Stimulated activated CD4-positive, alpha-beta T cell treated with anti-CD3 and anti-CD28 coated beads, Interleukin-4, amount 100 ng/mL, for 1 hour (primary cell): ENCODE data around the gene CDH15.

Experiments
- DNase-seq: peaks from one replicate; pipeline ENCODE4 v3.0.0-alpha.2; 2020

Gene CDH15

GRCh38 chr16:89141884-89142267 is 29.7 kb upstream of the CDH15 start:
- DNase-seq, result no peak

- no peak for DNase-seq
These were observed 28.9 kb upstream of the CDH15 start for GRCh38 chr16:89142474-89143195.

GRCh38 chr16:89143201-89143741 is 28.3 kb upstream of the CDH15 start:
- DNase-seq, result no peak

DNA sequence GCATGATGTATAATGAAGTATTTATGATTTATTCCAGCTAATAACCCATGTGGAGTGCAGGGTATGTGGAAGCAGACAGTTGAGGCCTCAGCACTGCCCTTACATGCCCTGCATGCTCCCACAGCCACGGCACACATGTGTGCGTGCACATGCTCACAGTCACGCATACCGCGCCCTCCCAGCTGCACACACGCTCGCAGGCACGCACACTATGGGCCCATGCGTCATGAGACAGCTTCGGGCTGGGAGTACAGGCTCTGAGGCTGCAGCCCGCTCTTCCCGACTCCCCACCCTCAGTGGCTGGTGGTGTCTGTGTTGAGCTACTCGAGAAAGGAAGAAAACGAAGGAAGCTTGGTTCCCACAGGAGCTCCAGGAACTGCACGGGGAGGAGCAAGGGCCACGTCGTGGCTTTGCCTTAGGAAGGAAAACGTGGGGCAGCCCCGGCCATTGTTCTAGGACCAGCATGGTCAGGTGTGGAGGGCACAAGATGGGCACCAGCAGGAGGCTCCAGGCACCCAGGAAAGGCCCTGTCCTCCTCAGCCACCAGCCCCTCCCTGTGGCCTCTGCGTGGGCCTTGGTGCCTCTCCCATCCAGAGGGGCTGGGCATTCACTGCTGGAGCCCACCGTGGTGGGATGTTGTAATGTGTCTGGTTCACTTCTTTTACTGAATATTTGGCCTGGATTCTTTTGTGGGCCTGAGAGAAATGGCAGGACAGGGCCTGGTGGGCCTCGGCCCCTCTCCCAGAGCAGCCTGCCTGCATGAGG is 27.5 kb upstream of the CDH15 start:
- no peak for DNase-seq

DNA sequence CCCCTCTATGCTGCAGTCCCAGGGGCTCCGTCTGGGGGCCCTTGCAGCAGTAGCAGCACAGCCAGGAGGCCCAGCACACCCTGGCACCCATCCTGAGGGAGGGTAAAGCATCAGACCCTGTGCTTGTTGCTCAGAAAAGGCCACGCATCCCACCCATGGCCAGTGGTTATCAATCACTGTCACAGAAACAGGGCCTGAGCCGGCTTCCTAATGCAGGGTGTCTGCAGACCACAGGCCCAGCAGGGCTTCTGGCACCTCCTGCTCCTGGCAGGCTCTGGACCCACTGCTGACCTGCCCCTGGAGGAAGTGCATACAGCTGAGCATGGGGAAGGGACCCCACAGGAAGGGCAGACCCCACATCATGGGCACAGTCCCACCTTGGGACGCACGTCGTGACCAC is 26.9 kb upstream of the CDH15 start:
- DNase-seq, result no peak

DNA sequence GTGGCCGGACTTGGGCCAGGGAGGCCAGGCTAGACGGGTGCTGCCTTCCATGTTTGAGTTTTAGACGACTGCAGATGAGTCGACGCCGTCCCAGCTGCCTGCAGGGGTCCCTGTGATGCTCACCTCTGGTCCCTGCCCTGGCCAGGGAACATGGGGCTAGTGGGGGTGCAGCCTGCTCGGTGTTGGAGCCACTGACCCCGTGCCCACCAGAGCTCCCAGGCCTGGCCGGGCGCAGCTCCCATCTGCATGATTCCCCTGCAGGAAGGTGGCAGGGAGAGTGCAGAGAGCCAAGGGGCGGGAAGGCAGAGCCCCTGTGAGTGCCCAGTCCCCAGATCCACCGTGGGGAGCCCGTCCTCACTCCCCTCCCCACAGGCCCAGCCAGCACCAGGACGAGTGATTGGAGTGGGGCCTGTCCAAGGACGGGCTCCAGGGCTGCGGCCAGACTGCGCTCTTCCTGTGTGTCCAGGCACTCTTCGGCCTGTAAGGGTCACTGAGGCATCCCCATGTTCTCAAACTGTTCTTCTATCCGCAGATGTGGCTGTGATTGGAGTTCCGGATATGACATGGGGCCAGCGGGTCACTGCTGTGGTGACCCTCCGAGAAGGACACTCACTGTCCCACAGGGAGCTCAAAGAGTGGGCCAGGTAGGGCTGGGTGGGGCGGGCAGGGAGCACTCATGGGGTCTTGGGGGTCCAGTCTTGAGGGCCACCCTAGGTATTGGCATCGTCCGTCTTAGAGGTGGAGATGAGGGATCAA is 26.0 kb upstream of the CDH15 start:
- DNase-seq, result no peak

DNA sequence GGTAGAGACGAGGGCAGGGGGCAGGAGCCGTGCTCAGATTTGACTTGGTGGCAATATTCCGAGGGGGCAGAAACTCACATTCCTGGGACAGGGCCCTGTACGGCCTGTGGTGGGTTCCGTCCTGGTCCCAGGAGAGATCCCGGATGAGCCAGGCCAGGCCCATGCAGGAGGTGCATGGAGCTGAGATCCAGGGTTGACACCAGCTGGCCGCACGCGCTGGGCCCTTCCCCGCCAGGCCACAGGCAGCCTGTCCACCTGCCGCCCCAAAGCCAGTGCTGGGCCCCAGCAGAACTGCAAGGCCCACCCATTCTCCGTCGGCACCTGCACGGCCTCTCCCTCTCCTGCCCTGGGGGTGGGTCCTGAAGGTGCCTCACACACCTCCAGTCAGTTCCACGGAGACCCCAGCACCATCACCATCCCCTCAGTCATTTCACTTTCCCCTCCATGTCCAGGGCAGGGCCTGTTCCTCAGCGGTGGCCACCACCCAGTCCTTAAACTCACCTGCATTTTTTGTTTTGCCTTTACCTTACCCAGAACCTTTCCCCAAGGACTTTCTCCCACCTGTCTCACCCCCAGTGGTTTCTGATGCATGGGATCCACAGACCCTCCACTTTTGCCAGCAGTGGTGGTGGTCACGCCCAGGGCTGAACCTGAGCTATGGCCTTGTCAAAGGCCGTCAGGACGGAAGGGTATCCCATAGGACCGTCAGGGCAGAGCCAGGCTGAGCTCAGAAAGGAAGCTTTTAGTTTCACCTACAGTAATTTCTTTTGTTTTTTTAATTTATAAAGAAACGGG is 25.1 kb upstream of the CDH15 start:
- no peak for DNase-seq

DNA sequence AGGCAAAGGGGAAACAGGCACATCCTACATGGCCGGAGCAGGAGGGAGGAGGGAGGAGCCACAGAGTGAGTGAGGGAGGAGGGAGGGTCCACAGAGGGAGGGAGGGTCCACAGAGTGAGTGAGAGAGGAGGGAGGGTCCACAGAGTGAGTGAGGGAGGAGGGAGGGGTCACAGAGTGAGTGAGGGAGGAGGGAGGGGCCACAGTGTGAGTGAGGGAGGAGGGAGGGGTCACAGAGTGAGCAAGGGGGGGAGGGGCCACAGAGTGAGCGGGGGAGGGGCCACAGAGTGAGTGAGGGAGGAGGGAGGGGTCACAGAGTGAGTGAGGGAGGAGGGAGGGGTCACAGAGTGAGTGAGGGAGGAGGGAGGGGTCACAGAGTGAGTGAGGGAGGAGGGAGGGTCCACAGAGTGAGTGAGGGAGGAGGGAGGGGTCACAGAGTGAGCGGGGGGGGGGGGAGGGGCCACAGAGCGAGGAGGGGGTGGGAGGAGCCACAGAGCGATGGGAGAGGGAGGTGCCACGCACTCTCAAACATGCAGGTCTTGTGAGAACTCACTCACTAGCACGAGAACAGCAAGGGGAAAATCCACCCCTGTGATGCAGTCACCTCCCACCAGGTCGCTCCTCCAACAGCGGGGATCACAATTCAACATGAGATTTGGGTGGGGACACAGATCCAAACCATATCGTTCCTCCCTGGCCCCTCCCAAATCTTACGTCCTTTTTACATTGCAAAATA is 24.3 kb upstream of the CDH15 start:
- DNase-seq, result no peak

DNA sequence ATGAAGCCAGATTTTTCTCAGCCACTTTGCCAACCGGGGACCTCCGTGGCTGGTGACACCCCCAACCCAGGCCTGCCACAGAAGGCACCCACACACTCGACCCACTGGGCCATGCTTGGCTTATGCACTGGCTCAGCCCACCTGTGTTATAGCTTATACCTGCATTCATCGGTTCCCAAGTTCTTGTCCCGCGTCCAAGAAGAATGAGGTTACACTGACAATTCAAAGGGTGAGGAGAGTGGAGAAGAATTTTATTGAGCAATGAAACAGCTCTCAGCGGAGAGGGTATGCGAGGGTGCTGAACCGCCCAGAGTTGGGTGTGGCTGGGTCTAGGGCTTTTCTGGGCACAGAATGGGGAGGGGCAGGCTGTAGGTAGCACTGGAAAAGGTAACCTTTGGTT is 22.2 kb upstream of the CDH15 start:
- no peak for DNase-seq

DNA sequence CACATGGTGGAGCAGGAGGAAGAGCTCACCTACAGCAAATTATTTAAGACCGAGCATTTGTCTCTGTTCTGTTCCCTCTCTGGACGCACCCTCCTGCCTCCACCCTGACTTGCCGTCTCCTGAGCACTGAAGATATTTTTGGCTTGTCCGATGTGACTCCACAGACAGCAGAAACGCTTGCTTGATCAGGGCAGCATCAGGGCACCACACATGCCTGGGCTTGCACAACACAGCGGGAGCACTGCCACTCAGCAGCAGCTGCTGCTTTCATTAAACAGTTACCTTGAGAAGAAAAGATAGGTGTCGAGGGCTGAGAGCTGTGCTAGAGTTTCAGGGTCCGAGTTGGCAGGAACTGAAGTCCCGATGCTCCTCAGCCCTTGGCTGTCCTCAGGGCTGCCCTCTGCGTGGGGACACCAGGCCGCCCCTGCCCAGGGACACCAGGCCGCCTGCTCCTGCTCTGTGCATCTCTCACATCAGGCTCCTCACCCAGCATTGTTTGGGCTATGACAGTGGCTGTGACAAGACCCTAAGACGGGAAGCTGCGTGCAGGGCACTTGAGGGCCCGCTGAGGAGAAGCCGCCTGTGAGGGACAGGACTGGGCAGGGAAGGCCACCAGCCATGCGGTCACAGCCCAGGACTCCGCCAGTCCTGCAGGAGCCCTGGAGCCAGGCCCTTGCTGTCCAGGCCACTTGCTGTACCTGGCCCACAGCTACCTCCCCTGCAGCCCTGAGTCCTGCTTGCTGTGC is 21.3 kb upstream of the CDH15 start:
- DNase-seq, result no peak

- no peak for DNase-seq
These were observed 20.6 kb upstream of the CDH15 start for GRCh38 chr16:89150981-89151380.

DNA sequence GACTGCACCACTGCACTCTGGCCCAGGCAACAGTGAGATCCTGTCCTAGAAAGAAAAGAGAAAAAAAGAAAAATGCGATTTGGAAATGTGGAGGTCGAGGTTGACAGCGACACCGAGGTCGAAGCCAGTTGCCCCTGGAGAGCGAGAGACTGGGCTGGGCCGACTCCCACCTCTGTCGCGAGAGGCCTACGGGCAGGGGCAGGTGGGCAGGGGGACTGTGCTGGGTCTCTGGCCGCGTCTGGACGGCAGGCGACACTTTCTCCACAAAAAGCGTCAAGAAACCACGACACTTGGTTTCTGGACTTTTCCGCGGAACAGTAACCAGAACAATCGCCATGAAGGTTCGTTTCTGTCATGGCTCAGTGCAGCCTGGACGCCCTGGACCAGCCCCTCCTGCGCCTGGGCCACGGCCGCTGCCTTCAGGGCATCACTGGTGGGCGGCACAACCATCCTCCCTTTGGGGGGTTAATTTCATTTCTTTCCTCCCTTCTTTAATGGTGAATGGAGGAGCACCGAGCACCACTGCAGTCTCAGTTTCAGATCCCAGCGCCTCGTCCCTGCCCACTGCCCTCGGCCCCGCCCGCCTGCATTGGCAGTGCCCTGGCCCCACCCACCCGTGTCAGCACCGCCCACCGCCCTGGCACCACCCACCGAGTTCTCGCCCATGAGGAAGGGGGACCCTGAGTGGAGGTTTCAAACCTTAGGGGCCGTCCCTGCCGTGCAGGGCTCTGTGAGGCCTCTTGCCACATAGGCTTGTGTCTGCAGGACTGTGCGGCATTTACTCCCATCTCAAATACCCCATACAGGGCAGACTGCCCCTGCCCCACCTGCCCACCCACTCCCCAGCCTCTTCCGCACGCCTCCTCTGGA is 18.5 kb upstream of the CDH15 start:
- no peak for DNase-seq

DNA sequence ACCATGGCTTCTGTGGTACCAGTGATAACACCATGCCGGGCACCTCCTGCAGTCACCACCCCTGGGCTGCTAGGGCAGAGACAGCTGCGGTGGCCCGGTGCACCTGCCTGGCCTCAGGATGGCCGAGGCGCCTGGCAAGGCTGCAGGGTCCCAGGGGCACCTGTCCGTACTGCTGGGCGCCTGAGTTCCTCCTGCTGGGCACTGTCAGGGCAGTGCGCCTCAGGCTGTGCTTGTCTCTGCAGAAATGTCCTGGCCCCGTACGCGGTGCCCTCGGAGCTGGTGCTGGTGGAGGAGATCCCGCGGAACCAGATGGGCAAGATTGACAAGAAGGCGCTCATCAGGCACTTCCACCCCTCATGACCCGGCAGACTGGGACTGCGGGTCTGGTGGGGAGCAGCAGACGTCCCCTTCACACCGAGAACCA is 17.7 kb upstream of the CDH15 start:
- DNase-seq, result no peak

DNA sequence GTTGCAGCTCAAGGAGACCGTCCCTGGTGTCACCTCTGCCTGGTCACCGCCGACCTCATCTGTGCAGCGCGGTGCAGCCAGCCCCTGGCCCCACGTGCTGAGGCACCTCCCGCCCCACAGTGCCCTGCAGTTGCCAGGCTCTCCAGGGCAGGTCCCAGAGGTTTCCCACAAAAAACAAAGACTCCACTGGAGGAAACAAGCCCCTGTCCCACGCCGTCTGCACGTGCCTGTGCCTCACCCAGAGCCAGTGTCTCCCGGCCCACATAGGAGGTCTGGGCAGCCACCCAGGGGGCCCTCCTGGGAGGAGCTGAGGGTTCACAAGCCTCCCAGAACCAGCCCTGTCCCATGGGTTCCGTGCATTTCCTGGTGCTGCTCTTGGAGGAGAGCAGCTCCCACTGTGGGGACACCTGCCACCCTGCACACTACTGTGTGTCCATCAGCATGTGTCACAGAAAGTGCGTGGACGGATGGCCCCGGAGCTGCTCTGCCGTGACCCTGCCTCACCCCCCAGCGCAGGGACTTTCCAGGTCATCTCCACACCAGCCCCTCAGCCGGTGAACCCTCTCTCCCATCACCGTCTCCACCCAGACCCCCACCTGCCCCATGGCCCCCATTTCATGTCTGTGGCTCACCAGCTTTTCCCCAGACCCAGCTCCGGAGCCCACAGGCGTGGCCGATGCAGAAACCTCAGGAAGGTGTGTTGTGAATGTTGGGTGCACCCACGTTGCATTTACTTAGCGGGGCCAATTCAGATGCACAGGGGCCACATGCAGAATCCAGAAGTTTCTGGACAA is 17.0 kb upstream of the CDH15 start:
- no peak for DNase-seq

GRCh38 chr16:89155184-89155679 is 16.3 kb upstream of the CDH15 start:
- no peak for DNase-seq

DNA sequence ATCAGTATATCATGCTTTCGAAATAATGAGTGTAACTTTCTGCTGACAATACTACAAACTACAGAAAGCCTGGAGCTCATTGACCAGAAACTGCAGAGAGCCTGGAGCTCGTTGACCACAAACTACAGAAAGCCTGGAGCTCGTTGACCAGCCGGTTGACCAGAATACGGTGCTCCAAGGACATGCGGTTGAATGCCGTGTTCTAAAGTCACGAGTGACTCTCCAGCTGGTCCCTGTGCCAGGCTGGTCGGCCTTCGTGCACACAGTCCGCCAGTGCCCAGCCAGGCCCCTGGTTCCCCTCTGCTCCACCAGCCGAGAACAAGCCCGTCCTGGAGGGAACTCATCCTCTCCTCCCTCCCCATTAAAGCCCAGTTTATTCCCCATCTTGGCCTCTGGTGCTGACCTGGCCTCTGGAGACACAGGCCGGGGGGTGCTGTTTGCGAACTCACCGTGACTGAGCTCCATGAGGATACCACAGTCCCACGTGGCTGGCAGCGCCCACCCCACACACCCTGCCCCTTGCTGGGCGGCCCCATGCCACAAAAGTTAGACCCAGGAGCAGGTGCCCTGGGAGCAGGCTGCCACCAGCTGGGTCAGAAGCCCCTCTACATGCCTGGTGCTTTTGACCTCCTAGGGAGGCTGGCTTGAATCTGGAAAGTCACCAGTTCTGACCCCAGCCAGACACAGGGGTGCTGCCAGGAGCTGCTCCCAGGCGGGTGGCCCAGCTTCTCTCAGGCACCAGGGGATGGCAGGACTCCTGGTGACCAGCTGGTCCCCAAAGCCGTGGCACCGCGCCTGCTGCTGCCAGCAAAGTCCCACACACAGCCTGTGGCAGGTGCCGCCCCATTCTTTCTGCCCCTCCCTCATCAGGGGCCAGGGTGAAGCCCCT is 15.5 kb upstream of the CDH15 start:
- no peak for DNase-seq

- no peak for DNase-seq
These were observed 14.6 kb upstream of the CDH15 start for GRCh38 chr16:89156740-89157645.
